Measurements from ENCODE around the gene CFAP46. TPM values are rescaled to one million over a fixed set of nuclear protein-coding genes. Genes with fewer than 3 reads are reported as not detected.
"Not testable (repeated sequence)": the region's sequence is repeated elsewhere in the genome, so short reads cannot be mapped to it uniquely, and the experiment has no call there.

CFAP46 gene
- total RNA-seq, 4 donors from 2014 or later = 0.29 to 9.0 (median 2.7) TPM

GRCh38 chr10:132967540-132967939 is 25.2 kb upstream of the CFAP46 start:
- intact Hi-C loops (cut with DNase I; ENCODE audit: low total_unique reads) = no loop called here
- H3K27me3 ChIP-seq = peaks cover 0 to 6% of the 10 kb centered on the region in 2 donors
- no peak overlapping the region for H3K4me3 ChIP-seq
- no peaks in the 10 kb centered on the region for H3K36me3 ChIP-seq
- TF ChIP-seq POLR2A (IDR thresholded peaks at IDR 0.05) (no peak), CTCF (IDR thresholded peaks at IDR 0.05) (no peak)
- H3K9me3 ChIP-seq = no peaks in the 10 kb centered on the region
- no peaks in the 10 kb centered on the region for H3K4me1 ChIP-seq
- H3K27ac ChIP-seq = no peak overlapping the region
- no peak for DNase-seq

- no peak overlapping the region for H3K4me3 ChIP-seq
- intact Hi-C loops (cut with DNase I; ENCODE audit: low total_unique reads) = no loop called here
- H3K9me3 ChIP-seq = no peaks in the 10 kb centered on the region
- no peaks in the 10 kb centered on the region for H3K36me3 ChIP-seq
- peaks cover 0 to 6% of the 10 kb centered on the region in 2 donors for H3K27me3 ChIP-seq
- no peak overlapping the region for H3K27ac ChIP-seq
- DNase-seq = no peak
- no peaks in the 10 kb centered on the region for H3K4me1 ChIP-seq
- no peak for TF ChIP-seq POLR2A (IDR thresholded peaks at IDR 0.05)
- TF ChIP-seq CTCF (IDR thresholded peaks at IDR 0.05) = no peak
These were observed 23.2 kb upstream of the CFAP46 start for GRCh38 chr10:132965411-132966057.

GRCh38 chr10:132964707-132965410 is 22.5 kb upstream of the CFAP46 start:
- intact Hi-C loops (cut with DNase I; ENCODE audit: low total_unique reads); DNase-seq; H3K4me3 ChIP-seq: not testable (repeated sequence)

GRCh38 chr10:132964231-132964630 is 21.9 kb upstream of the CFAP46 start:
- TF ChIP-seq POLR2A (IDR thresholded peaks at IDR 0.05) = no peak
- TF ChIP-seq CTCF (IDR thresholded peaks at IDR 0.05) = no peak
- intact Hi-C loops (cut with DNase I; ENCODE audit: low total_unique reads) = no loop called here

More at GRCh38 chr10:132964707-132965410, 22.5 kb upstream of the CFAP46 start:
- not testable (repeated sequence) for H3K4me1 ChIP-seq, H3K27me3 ChIP-seq, H3K27ac ChIP-seq, H3K9me3 ChIP-seq, H3K36me3 ChIP-seq

GRCh38 chr10:132963430-132963960 is 21.1 kb upstream of the CFAP46 start:
- intact Hi-C loops (cut with DNase I; ENCODE audit: low total_unique reads) = no loop called here
- no peaks in the 10 kb centered on the region for H3K9me3 ChIP-seq
- no peaks in the 10 kb centered on the region for H3K27me3 ChIP-seq
- H3K36me3 ChIP-seq = no peaks in the 10 kb centered on the region
- no peaks in the 10 kb centered on the region for H3K4me1 ChIP-seq
- H3K4me3 ChIP-seq = no peak overlapping the region
- no peak for TF ChIP-seq POLR2A (IDR thresholded peaks at IDR 0.05)
- no peak for TF ChIP-seq CTCF (IDR thresholded peaks at IDR 0.05)
- no peak overlapping the region for H3K27ac ChIP-seq
- no peak for DNase-seq

More at GRCh38 chr10:132964231-132964630, 21.9 kb upstream of the CFAP46 start:
- H3K9me3 ChIP-seq = no peaks in the 10 kb centered on the region
- H3K4me3 ChIP-seq = no peak overlapping the region
- no peaks in the 10 kb centered on the region for H3K4me1 ChIP-seq
- no peak overlapping the region for H3K27ac ChIP-seq
- no peaks in the 10 kb centered on the region for H3K36me3 ChIP-seq
- DNase-seq = no peak
- H3K27me3 ChIP-seq = no peaks in the 10 kb centered on the region

Data from uterus (tissue), 4 donors.